Natural killer cell (primary cell): ENCODE results near the gene ZNF507. TPM values are rescaled to one million over a fixed set of nuclear protein-coding genes. Genes with fewer than 3 reads are reported as not detected.

ENCODE experiments used
- ATAC-seq, 3 donors: fragments of 150-1000 bp in 2 of 3; fragments of 200-7000 bp in 1 of 3; cut with Tn5 transposase; 1 replicate in 1 of 3; 2 replicates in 2 of 3; pipeline ENCODE4 v1.10.0; 2021; ENCODE audit warnings: mild to moderate bottlenecking in 2 of 3, moderate library complexity in 2 of 3
- DNase-seq, 2 donors: peaks; one replicate each; pipeline versions ENCODE4 v3.0.0 to v3.0.0-alpha.2; 2013 to 2021; ENCODE audit warnings: mixed read lengths in 1 of 2
- H3K27ac ChIP-seq: one replicate; pipeline ENCODE4 v1.5.1; 2013; ENCODE audit warnings: mild to moderate bottlenecking, low read length
- H3K27me3 ChIP-seq: one replicate; pipeline ENCODE4 v1.6.1; 2013; ENCODE audit warnings: low read length; ENCODE audit not compliant: control insufficient read depth, insufficient read depth
- H3K36me3 ChIP-seq: one replicate; pipeline ENCODE4 v1.6.1; 2013; ENCODE audit warnings: low read length; ENCODE audit not compliant: control insufficient read depth, insufficient read depth
- H3K4me1 ChIP-seq: one replicate; pipeline ENCODE4 v1.6.1; 2013; ENCODE audit warnings: low read length; ENCODE audit not compliant: control insufficient read depth, insufficient read depth
- H3K4me3 ChIP-seq: one replicate; pipeline ENCODE4 v1.5.1; 2013; ENCODE audit warnings: low read length
- H3K9me3 ChIP-seq: one replicate; pipeline ENCODE4 v1.6.1; 2013; ENCODE audit warnings: low read length; ENCODE audit not compliant: control insufficient read depth, insufficient read depth
- H3K27ac Mint-ChIP-seq, 2 donors: one replicate each; pipeline ENCODE4 v1.8.0; 2022; ENCODE audit warnings: mild to moderate bottlenecking in 2 of 2, mixed read lengths in 2 of 2, moderate library complexity in 1 of 2
- H3K27me3 Mint-ChIP-seq, 2 donors: one replicate each; pipeline ENCODE4 v1.8.0; 2022; ENCODE audit warnings: low read depth in 2 of 2, mixed read lengths in 2 of 2
- H3K36me3 Mint-ChIP-seq: one replicate; pipeline ENCODE4 v1.8.0; 2022; ENCODE audit warnings: mixed read lengths
- H3K4me1 Mint-ChIP-seq, 2 donors: one replicate each; pipeline ENCODE4 v1.8.0; 2022; ENCODE audit warnings: mixed read lengths in 2 of 2
- H3K4me3 Mint-ChIP-seq: one replicate; pipeline ENCODE4 v1.8.0; 2022; ENCODE audit warnings: mild to moderate bottlenecking, moderate library complexity, mixed read lengths
- H3K9me3 Mint-ChIP-seq, 2 donors: one replicate each; pipeline ENCODE4 v1.8.0; 2022; ENCODE audit warnings: mixed read lengths in 2 of 2
- CTCF ChIP-seq: fragments of 200-600 bp; IDR thresholded peaks from one replicate; pipeline ENCODE4 v1.8.0; 2022; ENCODE audit warnings: antibody characterized with exemption
- WGBS: methylation state at CpG from one replicate; pipeline ENCODE4 v1.1.7; 2013; ENCODE audit warnings: missing lambda C conversion rate; ENCODE audit not compliant: insufficient coverage; 5-methylcytosine and 5-hydroxymethylcytosine counted together
- intact Hi-C: fragments of 100-400 bp; cut with micrococcal nuclease; formaldehyde crosslinking; loops from one replicate; pipeline ENCODE4 v1.14.2; 2022
- total RNA-seq, 4 donors: library from RNA; stranded (reverse); fragments of 120-200 nt in 1 of 4; gene quantifications; one replicate each; pipeline versions ENCODE4 v1.2.3 to v1.2.4, GENCODE V29; 2013 to 2022

The ZNF507 gene
- total RNA-seq, 3 donors from 2014 or later (not counting 1 experiment from before 2014, with no cell fraction given), result 27.9 to 34.6 (median 29.1) TPM

- H3K4me3 Mint-ChIP-seq, result no peak overlapping the region
- no peaks in the 10 kb centered on the region for H3K27me3 Mint-ChIP-seq
- H3K9me3 Mint-ChIP-seq, result no peaks in the 10 kb centered on the region
- WGBS, result 95% methylated on average over 5 of the region's 5 CpGs
- H3K27ac Mint-ChIP-seq, result no peak overlapping the region
- H3K36me3 Mint-ChIP-seq, result no peaks in the 10 kb centered on the region
- Histone ChIP-seq H3K4me3 (no peak overlapping the region), H3K27me3 (no peaks in the 10 kb centered on the region), H3K27ac (no peak overlapping the region), H3K4me1 (no peaks in the 10 kb centered on the region), H3K9me3 (no peaks in the 10 kb centered on the region), H3K36me3 (peaks cover 10% of the 10 kb centered on the region)
- H3K4me1 Mint-ChIP-seq, result peaks cover 0 to 5% of the 10 kb centered on the region in 2 donors
- intact Hi-C loops, result no loop called here
- no peak for TF ChIP-seq CTCF
- ATAC-seq (no peak), DNase-seq (no peak)
Observed at GRCh38 chr19:32415246-32415645, 69.8 kb downstream of the ZNF507 start.

- no peaks in the 10 kb centered on the region for H3K4me1 ChIP-seq
- H3K36me3 ChIP-seq, result peaks cover 10% of the 10 kb centered on the region
- H3K27me3 ChIP-seq, result no peaks in the 10 kb centered on the region
- intact Hi-C loops, result no loop called here
- no peaks in the 10 kb centered on the region for H3K27me3 Mint-ChIP-seq
- H3K4me1 Mint-ChIP-seq, result peaks cover 0 to 5% of the 10 kb centered on the region in 2 donors
- H3K4me3 ChIP-seq, result no peak overlapping the region
- H3K9me3 ChIP-seq, result no peaks in the 10 kb centered on the region
- H3K27ac Mint-ChIP-seq, result no peak overlapping the region
- no peak for ATAC-seq
- WGBS, result 99% methylated on average over 4 of the region's 5 CpGs
- no peak for DNase-seq
- H3K4me3 Mint-ChIP-seq, result no peak overlapping the region
- H3K27ac ChIP-seq, result no peak overlapping the region
- no peaks in the 10 kb centered on the region for H3K9me3 Mint-ChIP-seq
- no peak for TF ChIP-seq CTCF
- H3K36me3 Mint-ChIP-seq, result no peaks in the 10 kb centered on the region
Observed at GRCh38 chr19:32415669-32416068, 70.3 kb downstream of the ZNF507 start.

DNA sequence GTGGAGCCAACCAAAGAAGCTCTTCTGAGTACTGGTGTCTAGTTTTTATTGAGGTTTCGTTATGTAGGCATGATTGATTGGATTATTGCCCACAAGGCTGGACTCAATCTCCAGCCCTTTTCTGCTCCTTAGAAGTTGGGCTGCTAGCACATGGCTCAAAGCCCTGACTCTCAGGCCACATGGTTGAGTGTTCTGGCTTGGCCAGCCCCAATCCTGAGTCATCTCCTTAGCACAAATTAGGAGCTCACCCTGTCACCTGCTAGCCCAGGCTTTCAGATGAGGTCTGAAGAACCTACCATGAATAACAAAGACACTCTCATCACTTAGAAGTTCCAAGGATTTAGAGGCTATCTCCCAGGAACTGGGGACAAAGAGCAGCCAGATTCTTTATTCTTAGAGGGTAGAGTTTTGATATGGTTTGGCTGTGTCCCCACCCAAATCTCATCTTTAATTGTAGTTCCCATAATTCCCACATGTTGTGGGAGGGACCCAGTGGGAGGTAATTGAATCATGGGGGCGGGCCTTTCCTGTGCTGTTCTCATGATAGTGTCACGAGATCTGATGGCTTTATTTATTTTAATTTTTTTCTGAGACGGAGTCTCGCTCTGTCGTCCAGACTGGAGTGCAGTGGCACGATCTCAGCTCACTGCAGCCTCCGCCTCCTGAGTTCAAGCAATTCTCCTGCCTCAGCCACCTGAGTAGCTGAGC, 71.5 kb downstream of the ZNF507 start:
- Histone ChIP-seq H3K27ac (no peak overlapping the region), H3K9me3 (no peaks in the 10 kb centered on the region), H3K27me3 (no peaks in the 10 kb centered on the region), H3K4me1 (peaks cover 4% of the 10 kb centered on the region), H3K36me3 (peaks cover 7% of the 10 kb centered on the region), H3K4me3 (no peak overlapping the region)
- ATAC-seq (no peak), DNase-seq (no peak)
- no peak overlapping the region for H3K27ac Mint-ChIP-seq
- H3K27me3 Mint-ChIP-seq, result no peaks in the 10 kb centered on the region
- intact Hi-C loops, result no loop called here
- H3K9me3 Mint-ChIP-seq, result no peaks in the 10 kb centered on the region
- 98% methylated on average over 8 of the region's 8 CpGs for WGBS
- no peaks in the 10 kb centered on the region for H3K36me3 Mint-ChIP-seq
- no peak overlapping the region for H3K4me3 Mint-ChIP-seq
- peaks cover 3 to 11% of the 10 kb centered on the region in 2 donors for H3K4me1 Mint-ChIP-seq
- TF ChIP-seq CTCF, result no peak

GRCh38 chr19:32418155-32418554, 72.7 kb downstream of the ZNF507 start:
- Histone ChIP-seq H3K36me3 (no peaks in the 10 kb centered on the region), H3K9me3 (no peaks in the 10 kb centered on the region), H3K27ac (no peak overlapping the region), H3K4me3 (no peak overlapping the region), H3K27me3 (no peaks in the 10 kb centered on the region), H3K4me1 (peaks cover 4% of the 10 kb centered on the region)
- no peaks in the 10 kb centered on the region for H3K27me3 Mint-ChIP-seq
- intact Hi-C loops, result no loop called here
- no peak overlapping the region for H3K4me3 Mint-ChIP-seq
- ATAC-seq, result no peak
- H3K36me3 Mint-ChIP-seq, result no peaks in the 10 kb centered on the region
- no peaks in the 10 kb centered on the region for H3K9me3 Mint-ChIP-seq
- 96% methylated on average over 2 of the region's 3 CpGs for WGBS
- no peak for DNase-seq
- TF ChIP-seq CTCF, result no peak
- H3K27ac Mint-ChIP-seq, result no peak overlapping the region
- peaks cover 9 to 21% of the 10 kb centered on the region in 2 donors for H3K4me1 Mint-ChIP-seq
